Stimulated activated CD4-positive, alpha-beta T cell treated with anti-CD3 and anti-CD28 coated beads, TNF-alpha, amount 100 ng/mL, for 4 hours (primary cell): Measurements from ENCODE around the gene UBE2E2.

Experiments
- DNase-seq, 3 experiments: peaks; one replicate each; pipeline ENCODE4 v3.0.0-alpha.2; 2020; ENCODE audit warnings: low read depth in 3 of 3

UBE2E2 gene

GRCh38 chr3:23620638-23621015 is 417.5 kb downstream of the UBE2E2 start:
- no peak for DNase-seq

DNA sequence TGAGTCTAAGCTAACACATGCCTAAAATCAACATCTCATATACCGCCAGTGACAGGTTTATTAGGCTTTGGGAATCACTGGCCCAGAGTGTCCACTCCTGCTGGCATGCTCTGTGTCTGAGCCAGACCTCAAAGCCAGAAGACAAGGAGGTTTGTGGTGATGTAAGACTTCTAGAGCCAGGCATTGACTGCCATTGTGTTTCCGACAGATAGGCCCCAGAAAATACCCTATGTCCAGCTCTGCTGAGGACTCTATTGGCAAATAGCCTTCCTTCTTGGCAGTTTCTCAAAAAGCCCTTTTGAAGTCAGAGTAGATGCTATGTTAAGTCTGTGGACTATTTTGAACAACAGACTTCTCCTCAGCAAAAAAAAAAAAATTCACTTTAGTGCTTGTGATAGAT is 420.7 kb downstream of the UBE2E2 start:
- no peak for DNase-seq

GRCh38 chr3:23624305-23624704 is 421.2 kb downstream of the UBE2E2 start:
- DNase-seq, result no peak

DNA sequence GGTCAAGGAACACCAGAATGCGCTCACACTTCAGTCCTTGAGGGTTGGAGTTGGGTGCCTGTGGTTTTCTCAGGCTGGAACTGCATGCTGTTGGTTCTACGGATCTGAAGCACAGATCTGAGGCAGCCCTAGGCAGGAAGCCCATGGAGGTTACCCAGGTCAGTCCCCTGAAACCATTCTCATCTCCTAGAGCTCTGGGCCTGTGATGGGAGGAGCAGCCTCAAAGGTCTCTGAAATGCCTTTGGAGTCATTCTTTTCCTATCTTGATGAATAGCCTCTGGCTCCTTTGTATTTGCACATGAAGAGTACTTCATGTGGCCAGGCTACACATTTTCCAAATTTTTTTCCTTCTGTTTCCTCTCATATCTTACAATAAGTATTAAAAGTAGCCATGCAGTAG is 423.3 kb downstream of the UBE2E2 start:
- DNase-seq, result no peak

DNA sequence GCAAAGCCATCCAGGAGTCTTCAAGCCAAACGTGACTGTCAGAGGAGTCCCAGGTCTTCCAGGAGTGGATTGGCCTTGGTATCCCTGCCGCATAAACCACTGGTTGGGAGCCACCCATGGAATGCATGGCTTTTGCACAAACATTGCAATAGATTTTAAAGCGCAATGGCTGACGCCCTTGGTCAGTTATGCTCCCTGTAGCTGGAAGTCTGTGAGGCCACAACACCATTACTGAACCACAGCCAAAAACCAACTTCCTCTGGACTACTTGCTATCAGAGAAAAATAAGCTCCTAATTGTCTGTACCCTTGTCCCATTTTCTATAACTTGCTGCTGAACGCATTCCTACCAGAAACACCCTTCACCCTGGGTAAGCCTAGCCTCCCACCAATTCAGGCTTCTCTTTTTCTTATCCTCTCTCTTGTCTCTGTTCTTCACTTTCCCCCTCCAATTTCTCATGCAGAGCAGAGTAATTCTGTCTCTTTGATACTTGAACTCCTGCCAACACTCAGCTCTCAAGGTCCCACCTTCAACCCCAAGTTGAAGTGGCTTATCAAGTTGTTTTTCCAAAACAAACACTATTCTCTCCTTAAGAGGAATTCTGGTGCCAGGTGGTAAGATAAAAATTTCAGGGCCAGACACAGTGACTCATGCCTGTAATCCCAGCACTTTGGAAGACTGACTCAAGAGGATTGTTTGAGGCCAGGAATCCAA is 426.2 kb downstream of the UBE2E2 start:
- DNase-seq, result no peak

DNA sequence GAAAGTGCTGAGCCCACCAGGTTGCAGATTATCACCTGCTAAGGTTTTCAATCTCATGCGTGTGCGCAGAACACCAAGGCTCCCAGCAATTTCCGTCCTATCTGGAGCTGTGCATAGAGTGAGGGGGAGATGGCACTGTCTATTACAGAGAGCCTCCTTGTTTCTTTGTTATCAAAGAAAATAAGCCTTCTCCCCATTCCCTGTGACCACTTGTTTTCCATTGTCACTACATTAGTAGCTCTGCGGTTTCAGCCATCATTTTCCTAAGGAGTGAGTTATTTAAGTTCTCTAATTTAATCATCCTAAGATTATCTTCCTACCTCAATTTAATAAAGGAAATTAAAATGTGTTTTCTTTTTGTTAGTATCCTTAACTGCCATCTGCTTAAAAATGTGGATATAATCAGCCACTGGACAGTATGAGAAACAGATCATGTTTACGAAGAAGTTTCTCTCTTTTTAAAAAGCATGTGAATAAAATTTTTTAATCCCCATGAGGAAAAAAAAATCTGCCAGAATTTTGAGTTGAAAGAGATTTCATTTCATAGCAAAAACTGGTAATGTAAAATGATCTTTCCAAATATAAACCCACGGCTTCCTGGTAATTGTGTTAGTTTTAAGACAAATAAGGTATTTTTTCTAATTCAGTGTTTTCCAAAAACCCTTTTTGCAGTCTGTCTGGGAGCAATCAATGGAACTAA is 430.3 kb downstream of the UBE2E2 start:
- no peak for DNase-seq

GRCh38 chr3:23637339-23637738 is 434.2 kb downstream of the UBE2E2 start:
- no peak for DNase-seq

- no peak for DNase-seq
Measured at GRCh38 chr3:23640471-23641146, 437.5 kb downstream of the UBE2E2 start.
